Left ventricle myocardium inferior (tissue), 1 donor: ENCODE data around the gene SYVN1. TPM values are rescaled to one million over a fixed set of nuclear protein-coding genes. Genes with fewer than 3 reads are reported as not detected.

Source experiments
- DNase-seq: peaks from one replicate; pipeline ENCODE4 v3.0.0-alpha.2; 2020
- H3K27ac ChIP-seq: fragments of 200-600 bp; replicated peaks from 2 replicates; pipeline ENCODE4 v1.8.0; 2021
- H3K27me3 ChIP-seq: fragments of 200-600 bp; 2 replicates; pipeline ENCODE4 v1.8.0; 2021; ENCODE audit warnings: low read depth
- H3K36me3 ChIP-seq: fragments of 200-600 bp; 2 replicates; pipeline ENCODE4 v1.8.0; 2021
- H3K4me1 ChIP-seq: fragments of 200-600 bp; 2 replicates; pipeline ENCODE4 v1.8.0; 2021
- H3K4me3 ChIP-seq: fragments of 200-600 bp; 2 replicates; pipeline ENCODE4 v1.8.0; 2021; ENCODE audit warnings: mild to moderate bottlenecking, moderate library complexity
- H3K9me3 ChIP-seq: fragments of 200-600 bp; replicated peaks from 2 replicates; pipeline ENCODE4 v1.8.0; 2021
- CTCF ChIP-seq: fragments of 200-600 bp; IDR thresholded peaks from 2 replicates; pipeline ENCODE4 v1.8.0; 2021; ENCODE audit warnings: antibody characterized with exemption, mild to moderate bottlenecking, borderline replicate concordance
- intact Hi-C: fragments of 100-400 bp; cut with micrococcal nuclease; formaldehyde crosslinking; loops from one replicate; pipeline ENCODE4 v1.11.0; 2022
- total RNA-seq: library from RNA; stranded (reverse); fragmentation: NEBNext Ultra II Directional; extraction: Animal tissue kit (Norgen Biotek cat#: 25700); gene quantifications from one replicate; pipeline ENCODE4 v1.2.1, GENCODE V29; 2021
- donor health status: DM: no; HTN: yes; CAD: no; lungs with severe emphysema.

Gene SYVN1
- total RNA-seq, 1 donor from 2014 or later = 25.6 TPM

- Histone ChIP-seq H3K36me3 (peaks cover 15% of the 10 kb centered on the region), H3K4me1 (peaks cover 35% of the 10 kb centered on the region), H3K27me3 (no peaks in the 10 kb centered on the region), H3K27ac (no peak overlapping the region), H3K9me3 (no peaks in the 10 kb centered on the region), H3K4me3 (no peak overlapping the region)
- no peak for DNase-seq
- TF ChIP-seq CTCF = no peak
- intact Hi-C loops = no loop called here
Measured at GRCh38 chr11:65136515-65137096, 2.3 kb upstream of the SYVN1 start.

GRCh38 chr11:65135633-65136145 lies 1.4 kb upstream of the SYVN1 start:
- no peak for TF ChIP-seq CTCF
- peak overlapping the region; percentile 100 for H3K27ac ChIP-seq
- H3K4me1 ChIP-seq = peaks cover 35% of the 10 kb centered on the region
- DNase-seq = no peak
- intact Hi-C loops = no loop called here
- H3K4me3 ChIP-seq = peak overlapping the region; percentile 99
- no peaks in the 10 kb centered on the region for H3K9me3 ChIP-seq
- peaks cover 24% of the 10 kb centered on the region for H3K36me3 ChIP-seq
- no peaks in the 10 kb centered on the region for H3K27me3 ChIP-seq

GRCh38 chr11:65134952-65135632 lies 773 bp upstream of the SYVN1 start:
- Histone ChIP-seq H3K9me3 (no peaks in the 10 kb centered on the region), H3K4me1 (peaks cover 35% of the 10 kb centered on the region), H3K27me3 (no peaks in the 10 kb centered on the region), H3K36me3 (peaks cover 30% of the 10 kb centered on the region), H3K27ac (peak overlapping the region; percentile 100), H3K4me3 (peak overlapping the region; percentile 99)
- intact Hi-C loops = no loop called here
- no peak for TF ChIP-seq CTCF
- DNase-seq = peak; percentile 89

- DNase-seq = peak; percentile 39
- intact Hi-C loops = no loop called here
- Histone ChIP-seq H3K27ac (peak overlapping the region; percentile 100), H3K9me3 (no peaks in the 10 kb centered on the region), H3K27me3 (no peaks in the 10 kb centered on the region), H3K4me3 (peak overlapping the region; percentile 99), H3K4me1 (peaks cover 35% of the 10 kb centered on the region), H3K36me3 (peaks cover 44% of the 10 kb centered on the region)
- no peak for TF ChIP-seq CTCF
Measured at GRCh38 chr11:65133724-65134123, 595 bp downstream of the SYVN1 start.

- H3K9me3 ChIP-seq = no peaks in the 10 kb centered on the region
- peaks cover 35% of the 10 kb centered on the region for H3K4me1 ChIP-seq
- no peak for TF ChIP-seq CTCF
- DNase-seq = no peak
- H3K4me3 ChIP-seq = peak overlapping the region; percentile 99
- no peaks in the 10 kb centered on the region for H3K27me3 ChIP-seq
- intact Hi-C loops = no loop called here
- H3K27ac ChIP-seq = peak overlapping the region; percentile 100
- H3K36me3 ChIP-seq = peaks cover 49% of the 10 kb centered on the region
Measured at GRCh38 chr11:65132988-65133700, 1.2 kb downstream of the SYVN1 start.
